Lower lobe of right lung (tissue), 2 donors: ENCODE results near the gene DCAF8L1. TPM values are rescaled to one million over a fixed set of nuclear protein-coding genes. Genes with fewer than 3 reads are reported as not detected.
"Not testable (repeated sequence)": the region's sequence is repeated elsewhere in the genome, so short reads cannot be mapped to it uniquely, and the experiment has no call there.

ENCODE experiments used
- ATAC-seq, 2 donors: fragments of 200-7000 bp; cut with Tn5 transposase; one replicate each; pipeline ENCODE4 v1.9.1; 2020 to 2022; ENCODE audit warnings: mild to moderate bottlenecking in 2 of 2, moderate library complexity in 2 of 2
- DNase-seq: peaks from one replicate; pipeline ENCODE4 v3.0.0-alpha.2; 2020
- H3K27ac ChIP-seq: fragments of 200-600 bp; one replicate; pipeline ENCODE4 v1.8.0; 2022
- H3K27me3 ChIP-seq: fragments of 200-600 bp; one replicate; pipeline ENCODE4 v1.8.0; 2022; ENCODE audit warnings: low read depth
- H3K36me3 ChIP-seq: fragments of 200-600 bp; one replicate; pipeline ENCODE4 v1.8.0; 2022; ENCODE audit warnings: mild to moderate bottlenecking
- H3K4me1 ChIP-seq: fragments of 200-600 bp; one replicate; pipeline ENCODE4 v1.8.0; 2022
- H3K4me3 ChIP-seq: fragments of 200-600 bp; one replicate; pipeline ENCODE4 v1.8.0; 2022; ENCODE audit warnings: mild to moderate bottlenecking
- H3K9me3 ChIP-seq: fragments of 200-600 bp; one replicate; pipeline ENCODE4 v1.8.0; 2022
- intact Hi-C: fragments of 100-400 bp; cut with DNase I; formaldehyde crosslinking; loops from one replicate; pipeline ENCODE4 v1.11.0; 2022
- total RNA-seq: library from RNA; stranded (reverse); fragmentation: NEBNext Ultra II Directional; extraction: Animal tissue kit (Norgen Biotek cat#: 25700); gene quantifications from one replicate; pipeline ENCODE4 v1.2.1, GENCODE V29; 2021
- TF ChIP-seq, protein P1 (sequence below): fragments of 200-600 bp; IDR thresholded peaks from one replicate; pipeline ENCODE4 v1.8.0; 2022; ENCODE audit warnings: antibody characterized with exemption, mild to moderate bottlenecking
- donor health status: DM: no; HTN: yes; CAD: no; lungs with severe emphysema.

Gene DCAF8L1
- total RNA-seq, 1 donor from 2014 or later, result not detected

DNA sequence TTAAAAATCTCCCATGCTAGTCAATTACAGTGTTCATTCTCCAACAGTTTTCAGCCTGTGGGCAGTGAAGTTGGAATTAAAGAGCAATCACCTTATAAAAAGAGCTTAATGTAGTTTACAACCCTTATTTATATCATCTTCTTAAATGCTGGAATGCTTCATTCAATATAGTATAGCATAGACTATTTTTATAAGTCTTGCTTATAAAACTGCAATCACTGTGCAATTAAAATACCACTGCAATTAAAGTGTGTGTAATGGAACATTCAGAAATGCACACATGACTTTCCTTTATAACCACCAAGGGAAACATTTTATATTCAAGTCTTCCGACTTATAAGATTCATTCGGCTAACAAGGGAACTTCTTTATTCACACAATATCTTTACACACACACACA lies 16.4 kb upstream of the DCAF8L1 start:
- Histone ChIP-seq H3K4me1 (no peaks in the 10 kb centered on the region), H3K27ac (no peak overlapping the region), H3K27me3 (no peaks in the 10 kb centered on the region), H3K36me3 (no peaks in the 10 kb centered on the region), H3K9me3 (no peaks in the 10 kb centered on the region), H3K4me3 (no peak overlapping the region)
- DNase-seq (no peak), ATAC-seq (no peak)
- intact Hi-C loops, result no loop called here
- TF ChIP-seq, protein P1, sequence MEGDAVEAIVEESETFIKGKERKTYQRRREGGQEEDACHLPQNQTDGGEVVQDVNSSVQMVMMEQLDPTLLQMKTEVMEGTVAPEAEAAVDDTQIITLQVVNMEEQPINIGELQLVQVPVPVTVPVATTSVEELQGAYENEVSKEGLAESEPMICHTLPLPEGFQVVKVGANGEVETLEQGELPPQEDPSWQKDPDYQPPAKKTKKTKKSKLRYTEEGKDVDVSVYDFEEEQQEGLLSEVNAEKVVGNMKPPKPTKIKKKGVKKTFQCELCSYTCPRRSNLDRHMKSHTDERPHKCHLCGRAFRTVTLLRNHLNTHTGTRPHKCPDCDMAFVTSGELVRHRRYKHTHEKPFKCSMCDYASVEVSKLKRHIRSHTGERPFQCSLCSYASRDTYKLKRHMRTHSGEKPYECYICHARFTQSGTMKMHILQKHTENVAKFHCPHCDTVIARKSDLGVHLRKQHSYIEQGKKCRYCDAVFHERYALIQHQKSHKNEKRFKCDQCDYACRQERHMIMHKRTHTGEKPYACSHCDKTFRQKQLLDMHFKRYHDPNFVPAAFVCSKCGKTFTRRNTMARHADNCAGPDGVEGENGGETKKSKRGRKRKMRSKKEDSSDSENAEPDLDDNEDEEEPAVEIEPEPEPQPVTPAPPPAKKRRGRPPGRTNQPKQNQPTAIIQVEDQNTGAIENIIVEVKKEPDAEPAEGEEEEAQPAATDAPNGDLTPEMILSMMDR, result no peak

DNA sequence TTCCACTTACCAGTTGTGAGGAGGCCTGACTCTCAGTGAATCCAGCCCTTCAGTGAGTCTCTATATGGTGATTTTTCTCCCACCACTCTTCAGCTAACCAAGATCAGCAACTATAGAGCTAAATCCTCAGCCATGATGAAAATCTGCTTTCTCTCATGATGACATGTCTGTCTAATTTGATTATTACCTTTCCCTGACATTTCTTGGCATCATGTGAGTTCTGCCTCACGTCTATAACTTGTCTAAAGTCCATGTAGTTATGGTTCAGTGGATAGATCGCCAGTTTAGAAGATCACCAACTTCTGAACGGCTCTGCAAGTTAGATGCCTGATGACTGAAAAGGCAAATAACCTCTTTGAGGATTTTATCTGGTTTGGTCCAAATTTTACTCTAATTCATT lies 14.9 kb upstream of the DCAF8L1 start:
- Histone ChIP-seq H3K36me3 (no peaks in the 10 kb centered on the region), H3K9me3 (no peaks in the 10 kb centered on the region), H3K4me1 (no peaks in the 10 kb centered on the region), H3K4me3 (no peak overlapping the region), H3K27me3 (no peaks in the 10 kb centered on the region), H3K27ac (no peak overlapping the region)
- intact Hi-C loops, result no loop called here
- ATAC-seq, result no peak
- TF ChIP-seq, protein P1, result no peak
- DNase-seq, result no peak

DNA sequence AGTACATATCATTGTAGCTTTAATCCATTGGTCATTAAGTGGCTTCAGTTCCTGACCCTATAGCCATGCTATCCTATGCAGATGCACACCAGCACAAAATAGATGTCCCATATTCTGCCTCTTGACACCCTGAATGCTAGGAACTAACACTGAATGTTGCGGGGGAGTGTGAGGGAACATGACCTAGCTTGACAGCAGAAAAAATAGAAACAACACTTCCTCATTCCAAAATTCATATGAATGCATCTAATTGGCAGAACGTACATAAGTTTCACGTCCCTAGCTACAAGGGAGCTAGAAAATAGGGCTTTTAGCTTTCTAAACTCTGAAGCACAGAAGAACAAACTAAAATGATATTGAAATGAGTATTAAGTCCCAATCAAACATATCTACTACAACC lies 14.4 kb upstream of the DCAF8L1 start:
- Histone ChIP-seq H3K27me3 (no peaks in the 10 kb centered on the region), H3K36me3 (no peaks in the 10 kb centered on the region), H3K9me3 (no peaks in the 10 kb centered on the region), H3K4me1 (no peaks in the 10 kb centered on the region), H3K27ac (no peak overlapping the region), H3K4me3 (no peak overlapping the region)
- intact Hi-C loops, result no loop called here
- DNase-seq, result no peak
- TF ChIP-seq, protein P1, result no peak
- no peak for ATAC-seq

DNA sequence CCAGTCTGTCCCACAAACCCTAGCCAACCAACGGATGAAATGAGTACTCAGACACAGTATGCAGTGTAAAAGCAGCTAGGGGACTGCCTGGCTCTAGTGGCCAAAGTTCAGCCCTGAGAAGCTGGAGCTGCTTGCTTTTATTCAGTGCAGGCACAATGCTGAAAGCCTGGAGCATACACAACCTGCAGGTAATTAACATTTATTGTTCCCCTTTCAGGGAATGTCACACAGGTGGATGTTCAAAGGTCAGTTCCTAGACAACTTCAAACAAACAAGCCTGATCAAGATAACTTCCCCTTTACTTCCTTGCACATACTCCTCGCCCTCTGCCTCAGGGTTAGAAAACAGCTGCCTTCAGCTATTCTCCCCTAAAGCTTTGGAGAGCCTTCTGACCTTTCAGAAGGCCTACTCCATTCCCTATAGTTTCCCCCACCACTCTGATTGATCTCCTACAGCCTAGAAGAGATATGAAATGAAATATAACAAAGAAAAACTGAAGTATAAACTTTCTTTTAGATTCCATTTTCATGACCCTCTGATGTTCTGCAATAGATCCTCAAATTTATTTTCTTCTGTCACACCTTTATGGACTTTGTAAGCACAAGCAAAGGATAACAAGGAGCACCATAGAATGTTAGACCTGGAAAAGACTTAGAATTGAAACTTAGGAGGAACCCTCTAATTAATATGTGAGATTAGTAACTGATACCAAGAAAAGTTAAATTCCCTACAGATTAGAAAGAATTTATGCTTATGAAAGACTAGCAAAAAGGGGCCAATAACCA lies 6.8 kb upstream of the DCAF8L1 start:
- no peaks in the 10 kb centered on the region for H3K36me3 ChIP-seq
- no peaks in the 10 kb centered on the region for H3K4me1 ChIP-seq
- TF ChIP-seq, protein P1, result no peak
- H3K27me3 ChIP-seq, result no peaks in the 10 kb centered on the region
- ATAC-seq (no peak), DNase-seq (no peak)
- no peak overlapping the region for H3K27ac ChIP-seq
- no peak overlapping the region for H3K4me3 ChIP-seq
- H3K9me3 ChIP-seq, result no peaks in the 10 kb centered on the region
- intact Hi-C loops, result no loop called here

DNA sequence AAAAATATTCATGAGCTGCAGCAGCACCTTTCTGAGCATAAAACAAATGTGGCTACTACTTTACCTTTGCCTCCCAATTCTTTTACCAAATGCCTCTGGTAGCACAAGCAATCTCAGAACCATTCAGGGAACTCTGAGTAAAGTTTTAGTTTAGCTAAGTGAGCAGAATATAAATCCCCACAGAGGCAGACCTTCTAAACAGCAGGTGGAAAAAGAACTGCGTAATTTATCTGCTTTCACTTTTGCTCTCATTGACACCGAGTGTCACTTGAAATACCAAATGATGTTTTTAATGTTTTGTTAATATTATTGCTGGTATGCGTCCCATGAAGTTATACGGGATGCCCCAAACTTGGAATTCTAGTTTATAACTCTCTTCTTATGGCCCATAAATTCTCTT lies 4.3 kb downstream of the DCAF8L1 start:
- intact Hi-C loops, H3K36me3 ChIP-seq, ATAC-seq, H3K27ac ChIP-seq, H3K4me3 ChIP-seq, H3K4me1 ChIP-seq, H3K9me3 ChIP-seq, H3K27me3 ChIP-seq, DNase-seq: not testable (repeated sequence)

DNA sequence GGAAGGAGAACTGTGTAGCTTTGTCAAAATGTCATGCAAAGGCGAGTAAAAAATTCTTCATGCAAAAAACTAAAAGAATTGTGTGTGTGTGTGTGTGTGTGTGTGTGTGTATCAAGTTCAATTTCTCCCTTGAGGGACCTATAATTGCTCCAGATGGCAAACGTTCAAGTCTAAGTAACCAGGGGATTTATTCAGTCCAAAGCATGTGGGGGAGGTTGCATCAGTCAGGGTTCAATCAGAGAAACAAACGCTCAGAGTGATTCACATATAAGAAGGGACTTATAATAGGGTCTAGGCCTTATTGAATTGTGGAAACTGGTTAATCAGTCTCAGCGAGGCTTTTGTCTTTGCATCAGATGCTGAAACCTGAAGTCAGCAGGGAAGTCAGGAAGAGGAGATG lies 5.0 kb downstream of the DCAF8L1 start:
- Histone ChIP-seq H3K4me1 (no peaks in the 10 kb centered on the region), H3K4me3 (no peak overlapping the region), H3K9me3 (no peaks in the 10 kb centered on the region), H3K27ac (no peak overlapping the region), H3K36me3 (no peaks in the 10 kb centered on the region), H3K27me3 (no peaks in the 10 kb centered on the region)
- intact Hi-C loops, result no loop called here
- TF ChIP-seq, protein P1, result no peak
- DNase-seq (no peak), ATAC-seq (no peak)
